GM18499 (cell line): Measurements from ENCODE around the gene ARHGEF7.

Experiments
- ATAC-seq: cut with Tn5 transposase; IDR thresholded peaks from one replicate; pipeline ENCODE4 v1.9.1; 2021; ENCODE audit warnings: moderate number of reproducible peaks; ENCODE audit not compliant: insufficient read depth, unreplicated experiment

The ARHGEF7 gene

DNA sequence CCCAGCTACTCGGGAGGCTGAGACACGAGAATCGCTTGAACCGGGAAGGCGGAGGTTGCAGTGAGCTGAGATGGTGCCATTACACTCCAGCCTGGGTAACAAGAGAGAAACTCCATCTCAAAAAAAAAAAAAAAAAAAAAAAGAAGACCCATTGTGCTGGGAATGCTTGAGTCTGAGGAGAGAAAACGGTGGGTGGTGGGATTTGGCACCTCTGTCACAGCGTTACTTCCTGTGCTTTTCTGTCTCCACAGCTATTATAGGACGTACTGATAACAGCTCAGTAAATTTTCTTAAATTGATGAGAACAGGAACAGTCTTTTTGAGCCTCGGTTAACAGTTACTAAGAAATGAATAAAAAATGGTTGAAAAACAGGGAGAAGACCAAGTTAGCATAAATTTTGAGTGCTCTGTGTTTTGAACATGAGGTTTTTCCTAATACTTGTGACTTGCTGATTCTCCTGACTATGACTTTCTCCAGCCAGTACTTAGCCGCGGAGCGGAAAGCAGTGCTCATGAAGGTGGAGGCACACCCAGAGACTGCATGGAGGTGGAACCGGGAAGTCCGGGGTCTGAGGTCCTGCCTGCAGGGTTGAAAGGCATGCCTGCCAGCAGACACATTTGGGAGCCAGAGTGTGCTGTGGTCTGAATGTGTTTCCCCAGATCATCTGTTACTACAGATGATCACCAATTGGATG, 150.0 kb downstream of the ARHGEF7 start:
- no peak for ATAC-seq

DNA sequence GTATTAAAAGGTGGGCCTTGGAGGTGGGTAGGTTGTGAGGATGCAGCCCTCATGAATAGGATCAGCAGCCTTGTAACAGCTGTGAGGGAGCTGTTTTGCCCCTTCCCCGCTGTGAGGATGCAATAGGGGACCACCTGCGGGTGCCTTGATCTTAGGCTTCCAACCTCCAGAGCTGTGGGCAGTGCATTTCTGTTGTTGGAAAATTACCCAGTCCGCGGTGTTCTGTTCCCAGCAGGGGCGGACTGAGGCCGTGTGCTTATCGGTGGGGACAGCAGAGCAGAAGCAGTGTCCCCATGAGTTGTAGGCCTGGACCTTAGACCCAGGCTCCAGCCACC, 150.6 kb downstream of the ARHGEF7 start:
- ATAC-seq: no peak

DNA sequence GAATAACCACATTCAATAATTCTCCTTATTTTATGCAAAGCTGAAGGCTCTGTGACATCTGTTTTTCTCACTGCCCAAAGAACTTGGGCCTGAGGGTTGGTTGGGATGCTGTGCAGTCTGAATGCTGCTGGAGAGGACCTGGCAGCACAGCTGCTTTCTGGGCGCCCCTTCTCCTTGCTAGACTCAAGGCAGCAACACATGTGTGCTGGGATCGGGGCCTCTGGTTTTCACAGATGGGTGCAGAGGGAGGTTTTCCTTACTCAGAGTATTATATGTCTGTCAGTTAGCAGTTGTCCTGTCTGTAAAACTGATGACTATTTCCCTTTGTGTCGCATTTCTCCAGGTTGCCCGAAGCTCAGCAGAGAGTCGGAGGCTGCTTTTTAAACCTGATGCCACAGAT, 152.1 kb downstream of the ARHGEF7 start:
- ATAC-seq: no peak

DNA sequence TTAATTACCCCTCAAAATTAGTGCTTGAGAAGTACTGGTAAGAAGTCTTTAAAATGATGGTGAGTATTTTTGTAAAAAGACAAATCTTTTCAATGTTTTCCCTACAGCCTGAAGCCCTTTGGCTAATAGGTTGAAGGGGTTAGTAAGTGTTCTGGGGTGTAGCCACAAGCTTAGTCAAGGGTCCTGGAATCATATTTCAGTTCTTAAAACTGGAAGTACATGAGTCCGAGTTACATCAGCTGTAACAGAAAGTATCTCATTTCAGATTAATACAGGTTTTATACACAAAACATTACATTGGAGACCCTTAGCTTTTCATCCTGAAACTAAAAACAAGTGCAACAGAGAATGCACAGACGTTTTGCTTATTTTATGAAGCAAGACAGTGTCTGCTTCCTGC, 152.7 kb downstream of the ARHGEF7 start:
- ATAC-seq: no peak

DNA sequence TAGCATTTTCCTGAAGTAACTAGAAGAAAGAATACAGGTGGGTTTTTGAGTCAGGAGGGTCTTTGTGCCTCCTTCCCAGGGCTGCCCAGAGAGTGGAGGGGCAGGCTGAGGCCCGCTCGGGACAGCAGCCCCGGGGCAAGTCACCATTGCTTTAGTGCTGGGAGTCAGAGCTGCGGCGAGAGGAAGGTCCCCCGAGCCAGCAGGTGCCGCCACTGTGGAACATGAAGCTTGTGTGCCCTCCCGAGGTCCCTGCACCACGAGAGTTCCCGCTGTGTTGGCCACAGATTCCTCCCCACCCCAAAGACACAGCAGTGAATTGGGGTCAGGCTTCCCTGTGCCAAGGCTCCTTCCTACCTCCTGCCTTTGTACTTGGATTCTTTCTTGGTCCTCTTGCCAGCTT, 154.4 kb downstream of the ARHGEF7 start:
- no peak for ATAC-seq

DNA sequence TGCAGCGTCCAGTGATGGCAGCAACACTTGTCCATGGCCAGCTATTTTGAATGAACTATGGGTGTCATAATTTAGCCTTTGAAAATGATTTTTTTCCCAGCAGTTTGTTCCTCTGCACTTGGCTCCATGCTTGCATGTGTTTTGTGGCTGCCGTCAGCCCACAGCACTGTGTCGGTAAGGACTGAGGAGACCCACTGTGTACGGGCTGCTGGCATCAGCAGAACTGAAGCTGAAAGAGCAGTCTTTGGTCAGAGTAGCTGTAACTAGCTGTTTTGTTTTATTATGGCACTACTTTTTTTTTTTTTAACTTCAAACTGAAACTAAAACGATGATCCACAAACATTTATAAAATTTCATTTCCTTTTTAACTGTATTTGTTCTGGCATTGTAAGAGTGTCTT, 155.0 kb downstream of the ARHGEF7 start:
- ATAC-seq: no peak

DNA sequence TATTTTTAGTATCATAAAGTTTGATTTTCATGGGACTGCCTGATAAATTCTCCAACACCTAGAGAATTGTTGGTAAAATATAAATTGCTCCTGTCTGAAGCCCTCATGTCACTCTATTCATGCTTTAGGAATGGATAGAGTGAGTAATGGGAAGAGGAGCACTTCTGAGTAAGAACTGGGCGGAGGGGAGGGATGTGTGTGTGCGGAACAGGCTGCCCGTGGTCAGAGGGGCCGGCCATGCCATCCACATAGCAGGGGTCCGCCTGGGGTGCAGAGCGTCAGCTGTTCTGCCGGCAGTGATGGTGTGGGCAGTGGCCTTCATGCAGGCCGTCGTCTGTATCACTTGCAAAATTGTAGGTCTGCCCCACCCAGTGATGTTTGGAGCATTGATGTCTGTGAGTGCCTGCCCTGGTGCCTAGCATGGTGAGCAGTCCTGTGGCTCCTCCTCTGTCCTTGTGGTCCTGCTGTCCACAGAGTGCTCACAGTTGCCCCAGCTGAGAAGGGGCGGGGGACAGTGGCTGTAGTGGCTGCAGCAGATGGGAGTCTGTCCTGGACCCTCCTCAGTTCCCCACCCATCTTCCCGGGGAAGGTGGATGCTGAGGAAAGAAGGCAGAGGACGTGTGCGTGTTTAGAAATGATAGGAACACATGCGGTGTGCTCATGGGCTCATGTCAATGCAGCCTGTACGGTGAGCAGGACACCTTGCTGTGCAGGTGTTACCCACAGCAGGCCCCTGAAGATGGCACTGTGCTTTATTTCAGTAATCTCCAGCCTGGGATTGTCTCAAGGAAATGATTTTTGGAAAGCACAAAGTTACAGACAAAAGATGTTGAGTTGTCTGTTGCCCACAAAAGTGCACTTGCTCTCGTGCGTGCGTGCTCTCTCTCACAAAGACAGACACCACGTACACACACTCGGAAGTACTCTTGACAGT, 155.9 kb downstream of the ARHGEF7 start:
- ATAC-seq: no peak

DNA sequence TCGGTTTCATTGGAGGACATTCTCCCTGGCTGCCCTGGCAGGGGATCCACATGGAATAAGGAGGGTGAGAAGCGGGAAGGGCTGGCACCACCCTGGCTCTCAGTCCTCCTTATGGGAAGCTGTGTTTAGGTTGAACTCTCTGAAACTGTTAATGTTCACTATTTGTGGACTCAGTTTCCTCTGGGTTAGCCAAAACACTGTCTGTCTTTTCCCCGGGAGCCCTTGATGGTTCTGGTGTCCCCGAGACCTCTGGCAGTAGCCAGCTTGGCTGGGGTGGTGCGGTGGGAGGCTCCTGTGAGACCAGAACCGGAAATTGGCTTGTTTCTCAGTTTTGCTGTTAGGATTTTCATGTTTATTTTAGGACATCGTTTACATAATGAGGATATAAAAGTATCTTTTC, 157.0 kb downstream of the ARHGEF7 start:
- ATAC-seq: no peak

DNA sequence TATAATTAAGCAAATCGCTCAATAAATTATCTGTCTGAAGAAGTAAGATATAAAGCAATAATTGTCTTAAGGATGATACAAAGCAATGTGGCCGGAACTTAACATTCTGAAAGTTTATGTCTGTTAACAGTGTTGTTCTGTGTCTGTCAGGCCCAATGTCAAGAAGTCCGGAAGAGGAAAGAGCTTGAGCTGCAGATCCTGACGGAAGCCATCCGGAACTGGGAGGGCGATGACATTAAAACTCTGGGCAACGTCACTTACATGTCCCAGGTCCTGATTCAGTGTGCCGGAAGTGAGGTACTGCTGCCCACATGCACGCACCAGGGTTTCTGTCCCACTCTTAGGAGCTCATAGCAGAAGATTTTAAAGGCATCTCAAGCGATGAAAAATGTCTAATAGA, 160.3 kb downstream of the ARHGEF7 start:
- no peak for ATAC-seq

DNA sequence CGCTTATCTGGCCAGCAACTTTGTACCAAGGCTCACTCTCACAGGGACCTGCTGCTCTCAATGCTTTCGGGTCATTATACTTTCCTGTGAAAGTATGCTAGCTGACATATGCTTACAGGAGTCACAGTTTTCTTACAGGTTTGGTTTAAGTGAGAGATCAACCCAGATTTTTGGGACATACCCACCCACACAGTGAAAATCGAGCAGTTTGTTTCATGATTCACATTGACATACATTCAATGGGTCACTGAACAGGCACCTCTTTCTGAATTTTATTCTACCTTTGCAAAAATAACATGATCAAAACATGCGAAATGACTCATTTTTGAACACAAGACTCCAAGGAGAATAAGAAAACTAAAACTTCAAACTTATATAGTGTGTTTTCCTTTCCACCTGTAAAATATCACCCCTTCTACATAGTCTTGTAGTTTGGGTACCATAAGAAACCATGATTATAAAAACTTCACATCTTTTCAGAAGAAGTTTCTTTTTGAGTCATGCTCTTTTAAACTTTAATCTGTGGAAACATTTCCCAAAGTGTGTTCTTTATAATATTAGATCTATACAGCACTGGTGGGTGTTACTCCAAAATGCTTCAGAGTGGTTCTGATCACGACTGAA, 161.0 kb downstream of the ARHGEF7 start:
- no peak for ATAC-seq

DNA sequence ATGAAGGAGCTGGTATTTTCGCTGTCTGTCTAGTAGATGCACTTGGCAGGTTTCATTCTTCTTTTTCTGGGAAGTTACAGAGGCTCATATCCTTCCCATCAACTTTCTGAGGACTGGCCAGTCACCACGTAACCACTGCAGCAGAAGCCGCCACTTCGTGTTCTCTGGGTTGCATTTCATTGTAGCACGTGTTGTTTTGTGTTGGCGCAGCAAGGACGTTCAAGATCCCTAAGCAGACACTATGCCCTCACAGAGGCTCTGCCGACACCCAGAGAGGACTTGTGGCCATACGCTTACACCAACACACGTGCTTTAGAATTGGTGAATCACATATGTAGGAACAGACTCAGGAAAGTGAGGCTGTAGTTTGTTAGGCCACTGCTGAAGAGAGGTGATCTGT, 163.1 kb downstream of the ARHGEF7 start:
- ATAC-seq: no peak

DNA sequence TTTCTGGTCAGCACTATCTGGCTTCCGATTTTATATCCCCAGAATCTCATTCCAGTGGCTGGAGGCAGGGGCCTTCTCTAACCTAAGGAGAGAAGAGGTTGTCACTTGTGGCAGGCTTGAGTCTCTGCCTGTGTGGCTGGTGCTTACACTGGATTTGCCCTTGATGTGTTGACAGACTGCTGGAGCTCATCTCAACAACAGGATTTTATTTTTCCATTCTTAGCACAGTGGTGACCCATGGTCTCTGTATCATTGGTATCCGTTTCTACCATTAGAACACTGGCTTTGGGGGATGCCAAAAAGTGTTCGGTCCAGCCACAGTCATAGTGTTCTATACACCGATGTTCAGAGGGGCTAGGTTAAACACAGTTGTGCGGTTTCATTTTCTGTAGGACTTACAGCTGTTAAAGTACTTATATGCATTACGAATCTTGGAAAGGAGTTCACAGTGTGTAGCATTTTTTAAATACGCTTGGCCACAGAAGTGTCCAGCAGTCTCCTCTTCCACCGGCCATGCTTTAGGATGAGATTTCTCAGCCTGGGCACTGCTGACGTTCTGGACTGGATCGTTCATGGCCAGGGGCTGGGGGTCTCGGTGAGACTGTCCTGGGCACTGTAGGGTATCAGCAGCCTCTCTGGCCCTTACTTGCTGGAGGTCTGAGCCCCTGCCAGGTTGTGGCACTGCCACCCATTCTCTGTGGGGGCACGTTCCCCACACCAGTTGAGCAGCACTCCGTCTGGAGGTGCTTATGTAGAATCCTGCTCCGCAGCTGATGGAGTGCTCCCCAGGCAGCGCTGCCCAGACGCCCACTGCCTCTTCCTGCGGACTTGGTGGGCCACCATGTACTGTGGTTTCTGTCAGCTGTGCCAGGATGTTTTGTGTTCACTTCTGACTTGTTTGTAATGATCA, 163.9 kb downstream of the ARHGEF7 start:
- no peak for ATAC-seq

DNA sequence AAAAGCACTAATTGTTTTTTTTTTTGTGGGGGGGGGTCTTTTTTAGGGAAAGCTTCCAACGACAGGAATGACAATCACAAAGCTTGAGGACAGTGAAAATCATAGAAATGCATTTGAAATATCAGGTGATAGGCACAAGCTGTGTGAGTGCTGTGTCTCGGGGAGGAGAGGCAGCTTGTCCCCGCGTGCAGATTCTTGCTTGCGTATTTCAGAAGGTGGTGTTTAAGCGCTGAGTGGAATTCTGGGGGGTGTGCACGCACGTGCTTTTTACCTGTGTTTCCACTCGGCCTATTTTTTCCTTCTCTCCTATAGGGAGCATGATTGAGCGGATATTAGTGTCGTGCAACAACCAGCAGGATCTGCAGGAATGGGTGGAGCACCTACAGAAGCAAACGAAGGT, 165.1 kb downstream of the ARHGEF7 start:
- ATAC-seq: no peak

DNA sequence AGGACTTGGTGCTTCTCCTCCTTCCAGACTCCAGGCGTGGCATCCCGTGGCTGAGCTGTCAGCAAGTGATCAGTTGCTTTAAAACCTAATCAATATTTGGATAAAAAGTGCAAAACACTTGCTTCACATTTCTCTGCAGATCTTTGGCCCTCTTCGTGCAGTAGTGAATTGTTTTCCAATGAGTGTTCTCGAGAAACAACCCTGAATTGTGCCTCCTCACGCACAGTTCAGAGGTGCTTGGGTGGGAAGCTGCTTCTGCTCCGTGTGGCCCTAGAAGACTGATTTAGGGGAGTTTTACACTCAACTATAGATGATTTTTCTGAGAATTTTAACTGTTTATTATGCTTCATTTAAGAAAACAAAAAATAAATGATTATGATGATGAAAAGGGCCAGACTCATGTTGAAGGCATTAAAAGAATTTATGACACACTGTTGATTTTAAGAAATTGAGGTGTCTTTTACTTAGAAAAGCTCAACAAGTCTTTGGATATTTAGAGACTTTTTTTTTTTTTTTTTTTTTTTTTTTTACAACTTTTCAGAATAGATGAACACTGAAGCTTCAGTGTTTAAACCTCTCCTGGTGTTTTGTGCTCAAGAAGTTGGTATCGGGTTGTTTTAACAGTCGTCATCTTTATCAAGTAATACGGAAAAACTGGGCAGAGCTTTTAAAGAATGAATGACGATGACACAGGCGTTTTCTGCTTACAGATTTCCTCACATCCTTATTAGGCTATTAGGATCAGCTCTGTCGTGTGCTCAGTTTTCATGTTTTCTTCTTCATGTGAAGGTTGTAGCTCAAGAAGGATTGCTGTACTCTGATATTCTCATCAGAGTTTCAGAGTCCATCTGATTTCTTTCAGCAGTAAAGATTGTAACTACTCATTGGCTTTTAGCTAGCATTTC, 165.8 kb downstream of the ARHGEF7 start:
- no peak for ATAC-seq

DNA sequence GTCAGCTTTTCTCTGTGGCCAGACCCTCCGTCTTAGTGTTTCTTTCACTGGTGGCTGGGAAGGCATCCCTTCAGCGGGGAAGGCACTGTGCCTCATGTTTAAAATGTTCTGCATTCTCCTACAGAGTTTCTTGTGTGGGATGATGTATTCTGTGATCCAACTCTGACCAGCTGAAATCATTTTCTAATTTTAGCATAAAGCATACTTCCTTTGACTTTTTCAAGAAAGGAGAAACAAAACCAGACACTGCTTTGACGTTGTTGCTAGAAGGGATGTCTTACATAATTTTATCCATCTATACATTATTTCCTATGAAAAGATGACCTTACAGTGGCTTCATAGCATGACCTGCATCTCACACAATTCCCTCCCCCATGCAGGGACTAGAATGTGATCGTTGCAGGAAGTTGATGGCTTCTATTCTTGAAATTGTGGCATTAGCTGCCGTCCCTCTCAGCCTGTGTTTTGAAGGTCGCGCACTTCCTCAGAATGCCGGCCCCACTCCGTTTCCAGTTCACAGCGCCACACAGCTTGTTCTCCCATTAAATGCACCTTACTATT, 166.7 kb downstream of the ARHGEF7 start:
- ATAC-seq: no peak

DNA sequence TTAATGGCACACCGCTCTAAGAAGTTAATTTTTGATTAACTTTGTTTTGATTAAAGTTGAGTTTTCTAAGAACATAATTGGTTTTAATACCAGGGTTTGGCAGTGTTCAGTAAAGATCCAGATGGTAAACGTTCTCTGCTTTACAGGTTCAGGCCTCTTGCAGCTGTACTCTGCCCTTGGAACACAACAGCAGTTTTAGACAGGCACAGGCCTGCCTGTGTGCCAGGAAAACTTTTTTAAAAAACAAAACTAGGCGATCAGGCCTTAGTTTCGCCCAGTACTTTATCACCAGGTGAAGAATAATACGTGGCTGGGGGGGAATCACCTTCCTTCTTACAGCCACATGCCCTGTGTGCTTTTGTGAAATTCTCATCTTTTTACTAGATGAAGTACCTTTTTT, 167.3 kb downstream of the ARHGEF7 start:
- ATAC-seq: no peak

DNA sequence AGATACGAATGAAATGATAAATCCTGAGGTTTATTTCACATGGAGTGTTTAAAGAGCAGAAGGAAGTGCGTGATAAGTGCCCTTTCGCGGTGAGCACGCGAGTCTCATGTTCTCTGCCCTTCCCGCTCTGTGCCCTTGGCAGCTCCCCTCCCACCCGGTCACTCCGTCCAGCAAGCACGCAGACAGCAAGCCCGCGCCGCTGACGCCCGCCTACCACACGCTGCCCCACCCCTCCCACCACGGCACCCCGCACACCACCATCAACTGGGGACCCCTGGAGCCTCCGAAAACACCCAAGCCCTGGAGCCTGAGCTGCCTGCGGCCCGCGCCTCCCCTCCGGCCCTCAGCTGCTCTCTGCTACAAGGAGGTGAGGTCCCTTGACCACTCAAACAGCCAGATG, 167.9 kb downstream of the ARHGEF7 start:
- no peak for ATAC-seq

DNA sequence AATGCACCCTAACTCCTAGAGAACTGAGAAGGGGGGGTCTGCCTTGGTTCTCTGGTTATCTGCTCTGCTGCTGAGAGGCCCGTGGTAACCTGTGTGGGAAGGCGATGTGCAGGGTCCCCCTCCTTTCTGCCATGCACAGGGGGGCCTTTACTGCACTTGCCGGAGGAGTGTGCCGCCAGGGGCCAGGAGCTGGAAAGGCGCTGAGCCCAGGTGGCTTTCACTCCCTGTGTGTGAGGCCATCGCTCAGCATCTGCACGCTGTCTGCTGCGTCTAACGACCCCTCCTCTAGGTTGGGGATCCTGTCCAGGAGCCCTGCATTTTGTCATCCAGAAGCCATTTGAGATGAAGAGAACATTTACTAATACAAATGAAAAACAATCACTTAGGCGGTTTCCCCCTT, 168.3 kb downstream of the ARHGEF7 start:
- ATAC-seq: no peak

DNA sequence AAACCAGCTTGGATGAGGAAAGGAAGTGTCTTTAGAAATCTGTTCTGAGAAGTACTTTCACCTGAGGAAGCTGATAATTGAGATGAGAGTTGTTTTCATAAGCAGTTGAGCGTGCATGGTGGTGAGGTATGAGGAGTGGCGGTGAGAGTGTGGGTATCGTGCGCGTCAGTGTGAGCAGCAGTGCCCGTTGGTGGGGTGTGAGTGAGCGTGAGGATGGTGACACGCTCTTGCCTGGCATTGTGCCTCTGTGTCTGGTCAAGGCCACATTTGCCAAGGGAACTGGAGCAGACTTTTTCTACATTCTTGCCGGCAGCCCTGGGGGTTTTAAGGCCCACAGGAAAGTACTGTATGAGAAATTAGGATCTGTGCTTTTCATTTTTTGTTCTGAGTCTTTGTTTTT, 168.9 kb downstream of the ARHGEF7 start:
- ATAC-seq: no peak
